ENCODE results near the gene ACP3. TPM values are rescaled to one million over a fixed set of nuclear protein-coding genes. Genes with fewer than 3 reads are reported as not detected.

Gene ACP3
- total RNA-seq, 1 donor from 2014 or later, result not detected

- no peaks in the 10 kb centered on the region for H3K9me3 Mint-ChIP-seq (ENCODE audit: low read depth)
Measured at GRCh38 chr3:132343018-132343612, 25.9 kb downstream of the ACP3 start.

DNA sequence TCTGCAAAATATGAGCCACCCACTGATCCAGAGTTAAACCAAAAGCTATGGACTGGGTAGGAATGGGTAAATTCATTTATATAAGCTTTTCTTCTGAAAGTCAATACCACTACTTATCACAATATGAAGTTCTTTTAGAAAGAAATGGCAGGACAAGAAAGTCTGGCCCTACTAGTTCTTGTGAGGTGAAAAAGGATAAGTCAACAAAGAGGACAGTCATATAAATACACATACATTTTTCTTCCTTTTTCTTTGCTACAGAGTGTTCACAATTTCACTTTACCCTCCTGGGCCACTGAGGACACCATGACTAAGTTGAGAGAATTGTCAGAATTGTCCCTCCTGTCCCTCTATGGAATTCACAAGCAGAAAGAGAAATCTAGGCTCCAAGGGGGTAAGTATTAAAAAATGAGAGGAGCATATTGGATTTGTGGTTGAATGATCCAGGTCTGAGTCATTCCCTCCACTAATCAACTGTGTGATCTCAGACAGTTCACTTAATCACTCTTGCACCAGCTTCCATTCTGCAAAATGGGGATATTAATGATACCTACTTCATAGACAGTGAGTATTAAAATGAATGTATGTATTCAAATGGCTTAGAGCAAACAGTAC, 27.6 kb downstream of the ACP3 start:
- Mint-ChIP-seq H3K4me3 (ENCODE audit: unreplicated experiment) (no peak overlapping the region), H3K27me3 (ENCODE audit: low read depth) (peaks cover 53% of the 10 kb centered on the region), H3K36me3 (ENCODE audit: low read depth) (no peaks in the 10 kb centered on the region), H3K9me3 (ENCODE audit: low read depth) (no peaks in the 10 kb centered on the region), H3K27ac (ENCODE audit: unreplicated experiment) (no peak overlapping the region), H3K4me1 (ENCODE audit: low read depth) (no peaks in the 10 kb centered on the region)
- no peak for DNase-seq (ENCODE audit: low spot score)
- TF ChIP-seq, protein P1, sequence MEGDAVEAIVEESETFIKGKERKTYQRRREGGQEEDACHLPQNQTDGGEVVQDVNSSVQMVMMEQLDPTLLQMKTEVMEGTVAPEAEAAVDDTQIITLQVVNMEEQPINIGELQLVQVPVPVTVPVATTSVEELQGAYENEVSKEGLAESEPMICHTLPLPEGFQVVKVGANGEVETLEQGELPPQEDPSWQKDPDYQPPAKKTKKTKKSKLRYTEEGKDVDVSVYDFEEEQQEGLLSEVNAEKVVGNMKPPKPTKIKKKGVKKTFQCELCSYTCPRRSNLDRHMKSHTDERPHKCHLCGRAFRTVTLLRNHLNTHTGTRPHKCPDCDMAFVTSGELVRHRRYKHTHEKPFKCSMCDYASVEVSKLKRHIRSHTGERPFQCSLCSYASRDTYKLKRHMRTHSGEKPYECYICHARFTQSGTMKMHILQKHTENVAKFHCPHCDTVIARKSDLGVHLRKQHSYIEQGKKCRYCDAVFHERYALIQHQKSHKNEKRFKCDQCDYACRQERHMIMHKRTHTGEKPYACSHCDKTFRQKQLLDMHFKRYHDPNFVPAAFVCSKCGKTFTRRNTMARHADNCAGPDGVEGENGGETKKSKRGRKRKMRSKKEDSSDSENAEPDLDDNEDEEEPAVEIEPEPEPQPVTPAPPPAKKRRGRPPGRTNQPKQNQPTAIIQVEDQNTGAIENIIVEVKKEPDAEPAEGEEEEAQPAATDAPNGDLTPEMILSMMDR (IDR thresholded peaks at IDR 0.05), result no peak

More at GRCh38 chr3:132343018-132343612, 25.9 kb downstream of the ACP3 start:
- Mint-ChIP-seq H3K4me1 (ENCODE audit: low read depth) (no peaks in the 10 kb centered on the region), H3K4me3 (ENCODE audit: unreplicated experiment) (no peak overlapping the region), H3K27me3 (ENCODE audit: low read depth) (peaks cover 54% of the 10 kb centered on the region), H3K27ac (ENCODE audit: unreplicated experiment) (no peak overlapping the region), H3K36me3 (ENCODE audit: low read depth) (no peaks in the 10 kb centered on the region)
- TF ChIP-seq, protein P1 (IDR thresholded peaks at IDR 0.05), result peak; percentile 89
- DNase-seq (ENCODE audit: low spot score), result no peak

GRCh38 chr3:132346841-132347736, 29.9 kb downstream of the ACP3 start:
- Mint-ChIP-seq H3K36me3 (ENCODE audit: low read depth) (no peaks in the 10 kb centered on the region), H3K27me3 (ENCODE audit: low read depth) (peaks cover 52% of the 10 kb centered on the region), H3K4me1 (ENCODE audit: low read depth) (no peaks in the 10 kb centered on the region), H3K27ac (ENCODE audit: unreplicated experiment) (no peak overlapping the region), H3K4me3 (ENCODE audit: unreplicated experiment) (no peak overlapping the region), H3K9me3 (ENCODE audit: low read depth) (no peaks in the 10 kb centered on the region)
- no peak for DNase-seq (ENCODE audit: low spot score)
- TF ChIP-seq, protein P1 (IDR thresholded peaks at IDR 0.05), result no peak

DNA sequence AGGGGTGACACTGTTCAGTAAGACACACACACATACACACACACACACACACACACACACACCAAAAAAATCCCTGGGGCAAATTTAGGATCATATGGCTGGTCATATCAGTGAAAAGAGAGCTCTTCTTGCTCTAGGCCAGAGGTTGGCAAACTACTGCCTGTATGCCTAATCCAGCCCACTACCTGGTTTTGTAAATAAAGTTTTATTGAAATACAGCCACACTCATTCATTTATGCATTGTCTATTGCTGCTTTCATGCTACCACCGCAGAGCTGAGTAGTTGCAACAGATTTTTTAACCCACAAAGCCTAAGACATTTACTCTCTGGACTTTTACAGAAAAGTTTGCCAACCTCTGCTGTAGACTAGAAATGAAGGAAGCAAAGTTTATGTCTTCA, 30.6 kb downstream of the ACP3 start:
- no peak for DNase-seq (ENCODE audit: low spot score)
- TF ChIP-seq, protein P1 (IDR thresholded peaks at IDR 0.05), result no peak
- H3K27ac Mint-ChIP-seq (ENCODE audit: unreplicated experiment), result no peak overlapping the region
- no peak overlapping the region for H3K4me3 Mint-ChIP-seq (ENCODE audit: unreplicated experiment)
- H3K9me3 Mint-ChIP-seq (ENCODE audit: low read depth), result no peaks in the 10 kb centered on the region
- no peaks in the 10 kb centered on the region for H3K36me3 Mint-ChIP-seq (ENCODE audit: low read depth)
- peaks cover 48% of the 10 kb centered on the region for H3K27me3 Mint-ChIP-seq (ENCODE audit: low read depth)
- peaks cover 4% of the 10 kb centered on the region for H3K4me1 Mint-ChIP-seq (ENCODE audit: low read depth)

GRCh38 chr3:132348531-132348930, 31.3 kb downstream of the ACP3 start:
- Mint-ChIP-seq H3K4me1 (ENCODE audit: low read depth) (peaks cover 4% of the 10 kb centered on the region), H3K9me3 (ENCODE audit: low read depth) (no peaks in the 10 kb centered on the region), H3K36me3 (ENCODE audit: low read depth) (no peaks in the 10 kb centered on the region), H3K27ac (ENCODE audit: unreplicated experiment) (no peak overlapping the region), H3K27me3 (ENCODE audit: low read depth) (peaks cover 47% of the 10 kb centered on the region), H3K4me3 (ENCODE audit: unreplicated experiment) (no peak overlapping the region)
- no peak for DNase-seq (ENCODE audit: low spot score)
- TF ChIP-seq, protein P1 (IDR thresholded peaks at IDR 0.05), result no peak

All from chondrocyte (in vitro differentiated cells).